ENCODE data around the gene RAB5IF. TPM values are rescaled to one million over a fixed set of nuclear protein-coding genes. Genes with fewer than 3 reads are reported as not detected.
"Not testable (repeated sequence)": the region's sequence is repeated elsewhere in the genome, so short reads cannot be mapped to it uniquely, and the experiment has no call there.

Gene RAB5IF
- total RNA-seq, 1 donor from 2014 or later: 29.7 TPM

- no peak for DNase-seq
These were observed 24.4 kb downstream of the RAB5IF start for GRCh38 chr20:36629719-36630681.

GRCh38 chr20:36631646-36632045 is 26.1 kb downstream of the RAB5IF start:
- no peak for DNase-seq

DNA sequence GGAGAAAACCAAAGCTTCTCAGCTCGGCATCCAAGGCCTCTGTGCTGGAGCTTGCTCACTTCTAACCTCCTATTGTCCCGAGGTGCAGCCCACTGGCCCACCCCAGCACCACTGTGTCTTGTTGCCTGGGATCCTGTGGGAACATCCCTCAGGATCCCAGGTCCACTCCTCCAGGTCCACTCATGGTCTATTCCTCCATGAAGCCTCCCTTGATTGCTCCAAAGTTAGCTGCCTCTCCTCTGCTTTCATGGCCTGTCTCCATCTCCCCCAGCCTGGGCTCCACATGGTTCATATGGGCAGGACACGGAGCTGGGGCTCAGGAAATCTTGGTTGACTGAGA is 26.5 kb downstream of the RAB5IF start:
- DNase-seq: no peak

- no peak for DNase-seq
These were observed 27.1 kb downstream of the RAB5IF start for GRCh38 chr20:36632487-36633284.

DNA sequence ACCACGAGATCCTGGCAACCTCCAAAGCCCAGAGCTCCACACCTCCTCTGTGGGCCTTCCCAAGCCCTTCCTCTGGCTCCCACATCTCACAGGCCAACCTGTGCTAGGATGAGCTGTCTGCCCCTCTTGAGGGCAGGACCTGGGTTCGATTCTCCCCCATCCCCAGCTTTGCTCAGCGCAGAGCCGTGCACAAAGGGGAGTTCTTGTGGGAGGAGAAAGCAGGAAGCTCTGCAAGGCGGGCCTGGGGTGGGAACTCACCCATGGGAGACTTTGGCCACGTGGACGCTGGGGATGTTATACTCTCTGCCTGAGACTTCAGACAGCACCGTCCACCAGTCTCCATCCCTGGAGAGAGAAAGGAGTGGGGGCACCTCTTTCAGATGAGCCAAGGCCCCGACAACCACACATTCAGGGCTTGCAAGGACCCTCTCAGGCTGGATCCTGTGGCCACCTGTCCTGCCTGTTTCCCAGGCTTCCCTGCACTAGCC is 27.8 kb downstream of the RAB5IF start:
- no peak for DNase-seq

DNA sequence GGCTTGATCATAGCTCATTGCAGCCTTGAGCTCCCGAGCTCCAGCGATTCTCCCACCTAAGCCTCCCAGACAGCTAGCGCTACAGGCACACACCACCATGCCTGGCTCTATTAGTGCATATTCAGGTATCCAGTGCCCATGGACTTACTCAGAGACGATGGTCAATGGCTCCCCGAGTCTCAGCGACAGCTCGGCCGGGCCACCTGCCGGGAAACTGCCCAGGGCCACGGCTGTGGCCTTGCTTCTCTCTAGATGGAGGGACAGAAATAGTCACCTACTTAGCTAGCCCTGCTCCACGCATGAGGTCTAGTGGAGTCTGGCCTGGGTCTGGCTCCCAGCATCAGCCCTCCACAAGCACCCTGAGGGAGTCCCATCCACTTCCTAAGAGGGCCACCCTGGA is 28.8 kb downstream of the RAB5IF start:
- no peak for DNase-seq

- not testable (repeated sequence) for DNase-seq
These were observed 33.4 kb downstream of the RAB5IF start for GRCh38 chr20:36638876-36639400.

DNA sequence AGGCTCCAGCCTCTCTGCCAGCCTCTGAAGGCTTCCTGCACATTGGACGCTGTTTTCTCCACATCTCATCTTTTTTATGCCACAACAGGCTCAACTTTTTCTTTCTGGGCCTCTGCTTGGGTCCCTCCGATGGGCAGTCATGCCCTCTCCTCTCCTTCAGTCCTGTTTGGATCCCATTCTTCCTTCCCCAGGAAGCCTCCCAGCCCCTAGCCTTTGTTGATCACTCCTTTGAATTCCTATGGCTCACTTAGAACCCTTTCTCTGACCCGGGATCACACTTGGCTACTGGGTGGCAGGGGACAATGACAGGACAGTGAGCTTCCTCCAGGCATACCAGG is 35.9 kb downstream of the RAB5IF start:
- DNase-seq: no peak

DNA sequence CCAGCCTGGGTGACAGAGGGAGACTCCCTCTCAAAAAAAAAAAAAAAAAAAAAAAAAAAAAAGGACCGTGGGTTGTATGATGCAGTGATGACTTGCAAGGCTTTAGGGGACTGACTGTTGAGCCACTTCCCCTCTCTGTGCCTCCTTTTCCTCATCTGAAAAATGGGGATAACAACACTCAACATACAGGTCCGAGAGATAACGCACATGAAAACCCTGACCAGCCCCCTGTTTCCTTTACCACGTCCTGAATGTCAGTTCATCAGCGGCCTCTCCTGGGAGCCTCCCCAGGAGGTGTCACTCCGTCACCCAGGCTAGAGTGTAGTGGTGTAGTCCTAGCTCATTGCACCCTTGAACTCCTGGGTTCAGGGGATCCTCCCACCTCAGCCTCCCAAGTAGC is 36.6 kb downstream of the RAB5IF start:
- DNase-seq: no peak

DNA sequence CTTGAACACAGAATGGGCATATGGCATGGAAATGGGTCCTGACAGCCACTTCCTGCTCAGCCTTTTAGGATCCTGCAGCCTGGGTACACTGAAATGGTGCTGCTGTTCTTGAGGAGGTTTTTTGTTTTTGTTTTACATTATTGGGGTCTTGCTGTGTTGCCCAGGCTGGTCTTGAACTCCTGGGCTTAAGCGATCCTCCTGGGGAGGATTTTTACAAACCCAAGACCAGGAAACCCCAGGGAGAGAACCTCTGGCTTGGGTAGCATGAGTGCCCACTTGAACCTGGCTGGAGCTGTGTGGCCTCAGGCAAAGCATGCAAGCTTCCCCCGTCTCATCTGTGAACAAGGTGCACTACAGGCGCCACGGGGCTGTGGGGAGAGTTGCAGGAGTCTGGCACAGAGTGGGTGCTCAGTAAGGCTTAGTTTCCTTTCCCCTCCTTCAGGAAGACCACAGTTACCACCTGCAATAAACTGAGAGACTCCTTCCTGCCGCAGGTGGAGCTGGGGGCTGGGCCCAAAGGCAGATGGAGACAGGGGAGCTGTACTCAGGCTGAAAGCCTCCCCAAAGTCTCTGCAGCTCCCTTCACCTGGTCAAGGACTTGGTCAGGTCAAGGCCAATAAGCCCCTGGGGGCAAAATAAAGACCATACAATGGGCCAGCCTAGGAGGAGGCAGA is 38.6 kb downstream of the RAB5IF start:
- no peak for DNase-seq

DNA sequence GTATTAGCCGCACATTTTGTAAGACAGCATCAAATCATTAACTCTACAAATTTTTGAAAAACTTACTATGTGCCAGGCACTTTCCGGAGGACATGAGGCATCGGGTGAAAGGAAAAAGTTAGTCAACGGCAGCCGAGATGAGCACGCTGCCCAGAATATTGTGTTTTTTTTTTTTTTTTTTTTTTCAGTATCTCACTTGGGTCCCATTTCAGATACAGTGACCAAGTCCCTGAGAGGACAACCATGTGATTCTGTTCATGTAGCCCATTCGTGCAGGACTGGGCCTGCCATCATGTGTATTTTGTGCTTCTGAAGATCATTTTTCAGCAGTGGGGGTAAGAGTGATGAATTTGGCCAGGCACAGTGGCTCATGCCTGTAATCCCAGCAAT is 39.1 kb downstream of the RAB5IF start:
- no peak for DNase-seq

GRCh38 chr20:36645353-36645752 is 39.8 kb downstream of the RAB5IF start:
- DNase-seq: no peak

DNA sequence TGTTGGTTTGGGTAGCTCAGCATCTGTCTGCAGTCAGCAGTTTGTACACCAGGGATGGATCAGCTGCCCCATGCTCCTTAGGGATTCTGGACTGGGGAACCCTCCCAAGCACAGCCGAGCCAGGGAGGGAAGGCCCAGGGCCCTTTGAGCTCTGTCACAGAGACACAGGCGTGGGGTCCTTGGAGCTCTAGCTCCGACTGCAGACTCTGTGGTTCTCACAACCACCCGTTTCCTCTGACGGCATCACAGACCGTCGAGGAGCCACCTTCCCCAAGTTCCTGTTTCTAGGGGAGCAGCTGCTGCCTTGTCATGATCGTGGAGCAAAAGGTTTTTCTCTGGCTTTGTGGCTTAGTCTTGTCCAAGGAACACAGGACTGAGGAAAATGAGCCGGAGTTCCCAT is 40.4 kb downstream of the RAB5IF start, which contains the start of gene SLA2:
Gene SLA2, minus strand, starts transcription at position 199 of the 400 bp plus-strand sequence. CDS start 4,861 bp downstream, outside the sequence.
- DNase-seq: no peak

- DNase-seq: no peak
These were observed 41.1 kb downstream of the RAB5IF start for GRCh38 chr20:36646678-36647077.

- DNase-seq: no peak
These were observed 41.9 kb downstream of the RAB5IF start for GRCh38 chr20:36647196-36648121.

DNA sequence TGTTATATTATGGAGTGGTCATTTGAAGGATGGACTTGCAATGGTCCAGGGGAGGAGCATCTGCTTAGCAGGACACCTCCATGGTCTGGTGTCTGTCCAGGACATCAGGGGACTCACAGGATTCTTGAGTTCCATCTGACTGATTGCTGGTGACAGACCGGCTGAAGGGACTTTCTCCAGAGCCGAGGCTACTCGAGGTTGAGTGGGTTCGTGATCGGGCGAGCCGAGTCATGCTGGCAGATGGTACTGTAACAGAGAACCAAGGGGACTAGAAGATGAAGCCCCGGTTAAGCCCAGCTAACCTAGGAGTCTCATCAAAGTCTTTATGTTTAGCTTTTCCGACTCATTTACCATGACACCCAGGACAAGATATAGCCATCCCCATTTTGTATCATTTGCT is 47.9 kb downstream of the RAB5IF start:
- DNase-seq: no peak

GRCh38 chr20:36654506-36654905 is 48.9 kb downstream of the RAB5IF start:
- DNase-seq: no peak

DNA sequence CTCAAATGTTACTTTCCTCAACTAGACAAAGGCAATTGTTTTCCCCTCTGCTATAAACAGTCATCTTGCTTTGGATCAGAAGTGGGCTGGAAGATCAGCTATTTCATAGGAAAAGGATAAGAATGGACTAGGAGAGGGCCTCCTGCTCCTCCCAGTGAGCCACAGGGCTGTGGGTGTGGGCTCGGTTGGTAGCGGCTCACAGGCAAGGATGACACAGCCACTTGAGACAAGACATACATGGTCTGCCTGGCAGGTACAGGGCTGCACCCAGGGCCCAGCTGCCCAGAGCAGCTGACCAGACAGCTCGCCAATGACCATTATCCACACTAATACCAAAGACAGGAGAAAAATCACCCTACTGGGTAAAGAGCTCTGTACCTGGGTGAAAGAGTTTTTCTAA is 49.4 kb downstream of the RAB5IF start:
- no peak for DNase-seq

GRCh38 chr20:36656733-36657132 is 51.2 kb downstream of the RAB5IF start:
- DNase-seq: no peak

GRCh38 chr20:36658300-36658699 is 52.7 kb downstream of the RAB5IF start:
- no peak for DNase-seq
